ENCODE results near the gene TLE7.

The TLE7 gene

GRCh38 chr16:71472051-71472450 lies 30.2 kb upstream of the TLE7 start:
- H3K9ac ChIP-seq (ENCODE audit: low read length): no peak overlapping the region
- no peaks in the 10 kb centered on the region for H3K9me3 ChIP-seq (replicated peaks; ENCODE audit: insufficient read depth, low read length)
- no peaks in the 10 kb centered on the region for H3K27me3 ChIP-seq (replicated peaks; ENCODE audit: insufficient read depth, low read length)
- H4K20me1 ChIP-seq (ENCODE audit: insufficient read depth, low read length): no peaks in the 10 kb centered on the region
- no peak overlapping the region for H3K27ac ChIP-seq (ENCODE audit: low read length)
- no peaks in the 10 kb centered on the region for H3F3A ChIP-seq (ENCODE audit: insufficient read depth, low read length)
- 0 out of 2 replicates have a peak, but pooled peaks cover 1% of the 10 kb centered on the region for H3K4me1 ChIP-seq (ENCODE audit: low read length)
- TF ChIP-seq EZH2phosphoT487 (IDR thresholded peaks at IDR 0.05; ENCODE audit: low read length): no peak
- TF ChIP-seq EZH2 (optimal IDR thresholded peaks at IDR 0.05; ENCODE audit: low read depth, low read length): no peak
- no peak for TF ChIP-seq CTCF (IDR thresholded peaks at IDR 0.05; ENCODE audit: low read length)
- no peaks in the 10 kb centered on the region for H3K9me2 ChIP-seq (replicated peaks; ENCODE audit: insufficient read depth, low read length)
- no peaks in the 10 kb centered on the region for H3K79me2 ChIP-seq (ENCODE audit: low read length)
- DNase-seq: no peak
- H3K4me2 ChIP-seq (ENCODE audit: low read depth, low read length): no peak overlapping the region
- no peak overlapping the region for H3K4me3 ChIP-seq (ENCODE audit: low read length)
- H3K36me3 ChIP-seq (replicated peaks; ENCODE audit: insufficient read depth, low read length): no peaks in the 10 kb centered on the region
- no peak overlapping the region for H2AFZ ChIP-seq (ENCODE audit: low read length)

- peak; percentile 63 for DNase-seq
- no peak overlapping the region for H3K4me2 ChIP-seq (ENCODE audit: low read depth, low read length)
- H3K79me2 ChIP-seq (ENCODE audit: low read length): no peaks in the 10 kb centered on the region
- H3F3A ChIP-seq (ENCODE audit: insufficient read depth, low read length): no peaks in the 10 kb centered on the region
- H3K27ac ChIP-seq (ENCODE audit: low read length): no peak overlapping the region
- TF ChIP-seq EZH2 (optimal IDR thresholded peaks at IDR 0.05; ENCODE audit: low read depth, low read length): no peak
- no peak for TF ChIP-seq EZH2phosphoT487 (IDR thresholded peaks at IDR 0.05; ENCODE audit: low read length)
- no peak for TF ChIP-seq CTCF (IDR thresholded peaks at IDR 0.05; ENCODE audit: low read length)
- no peaks in the 10 kb centered on the region for H3K9me3 ChIP-seq (replicated peaks; ENCODE audit: insufficient read depth, low read length)
- no peak overlapping the region for H3K9ac ChIP-seq (ENCODE audit: low read length)
- no peaks in the 10 kb centered on the region for H3K27me3 ChIP-seq (replicated peaks; ENCODE audit: insufficient read depth, low read length)
- H3K4me3 ChIP-seq (ENCODE audit: low read length): no peak overlapping the region
- H2AFZ ChIP-seq (ENCODE audit: low read length): no peak overlapping the region
- H3K36me3 ChIP-seq (replicated peaks; ENCODE audit: insufficient read depth, low read length): no peaks in the 10 kb centered on the region
- H3K9me2 ChIP-seq (replicated peaks; ENCODE audit: insufficient read depth, low read length): no peaks in the 10 kb centered on the region
- no peaks in the 10 kb centered on the region for H3K4me1 ChIP-seq (ENCODE audit: low read length)
- H4K20me1 ChIP-seq (ENCODE audit: insufficient read depth, low read length): no peaks in the 10 kb centered on the region
Observed at GRCh38 chr16:71467810-71468209, 26.0 kb upstream of the TLE7 start.

GRCh38 chr16:71464231-71464630 lies 22.4 kb upstream of the TLE7 start:
- H3K79me2 ChIP-seq (ENCODE audit: low read length): peaks cover 14% of the 10 kb centered on the region
- H3K9ac ChIP-seq (ENCODE audit: low read length): no peak overlapping the region
- DNase-seq: no peak
- H3K27me3 ChIP-seq (replicated peaks; ENCODE audit: insufficient read depth, low read length): no peaks in the 10 kb centered on the region
- no peaks in the 10 kb centered on the region for H3K36me3 ChIP-seq (replicated peaks; ENCODE audit: insufficient read depth, low read length)
- H4K20me1 ChIP-seq (ENCODE audit: insufficient read depth, low read length): no peaks in the 10 kb centered on the region
- no peak overlapping the region for H2AFZ ChIP-seq (ENCODE audit: low read length)
- no peak overlapping the region for H3K27ac ChIP-seq (ENCODE audit: low read length)
- H3K9me2 ChIP-seq (replicated peaks; ENCODE audit: insufficient read depth, low read length): no peaks in the 10 kb centered on the region
- no peak for TF ChIP-seq EZH2 (optimal IDR thresholded peaks at IDR 0.05; ENCODE audit: low read depth, low read length)
- TF ChIP-seq CTCF (IDR thresholded peaks at IDR 0.05; ENCODE audit: low read length): no peak
- no peak for TF ChIP-seq EZH2phosphoT487 (IDR thresholded peaks at IDR 0.05; ENCODE audit: low read length)
- no peaks in the 10 kb centered on the region for H3F3A ChIP-seq (ENCODE audit: insufficient read depth, low read length)
- no peaks in the 10 kb centered on the region for H3K4me1 ChIP-seq (ENCODE audit: low read length)
- no peaks in the 10 kb centered on the region for H3K9me3 ChIP-seq (replicated peaks; ENCODE audit: insufficient read depth, low read length)
- H3K4me3 ChIP-seq (ENCODE audit: low read length): no peak overlapping the region
- H3K4me2 ChIP-seq (ENCODE audit: low read depth, low read length): no peak overlapping the region

Data from MM.1S (cell line).